CD4-positive, CD25-positive, alpha-beta regulatory T cell (primary cell): ENCODE results near the gene HAPSTR1. TPM values are rescaled to one million over a fixed set of nuclear protein-coding genes. Genes with fewer than 3 reads are reported as not detected.

Experiments used
- ATAC-seq, 2 donors: fragments of 150-1000 bp; cut with Tn5 transposase; one replicate each; pipeline ENCODE4 v1.10.0; 2021; ENCODE audit warnings: low read depth in 2 of 2, moderate number of reproducible peaks in 2 of 2, moderate library complexity in 1 of 2
- DNase-seq, 3 donors: peaks; one replicate each; pipeline versions ENCODE4 v3.0.0 to v3.0.0-alpha.2; 2012 to 2022; ENCODE audit warnings: mixed read lengths in 1 of 3
- H3K27ac ChIP-seq: one replicate; pipeline ENCODE4 v1.7.0; 2013; ENCODE audit warnings: mild to moderate bottlenecking, low read length; ENCODE audit not compliant: insufficient read depth, poor library complexity, severe bottlenecking
- H3K27me3 ChIP-seq: one replicate; pipeline ENCODE4 v1.7.0; 2013; ENCODE audit warnings: low read length; ENCODE audit not compliant: control insufficient read depth, insufficient read depth
- H3K36me3 ChIP-seq: one replicate; pipeline ENCODE4 v1.7.0; 2013; ENCODE audit warnings: mild to moderate bottlenecking, low read length, moderate library complexity; ENCODE audit not compliant: control insufficient read depth, insufficient read depth
- H3K4me1 ChIP-seq: 2 replicates; pipeline ENCODE4 v1.7.0; 2013; ENCODE audit warnings: mild to moderate bottlenecking, low read length; ENCODE audit not compliant: insufficient read depth, control insufficient read depth, poor library complexity, severe bottlenecking
- H3K4me3 ChIP-seq: one replicate; pipeline ENCODE4 v1.7.0; 2013; ENCODE audit warnings: low read depth, mild to moderate bottlenecking, low read length, moderate library complexity
- H3K9me3 ChIP-seq, 2 experiments: 1 replicate in 1 of 2; 2 replicates in 1 of 2; pipeline ENCODE4 v1.7.0; 2013; ENCODE audit warnings: low read length in 2 of 2, mild to moderate bottlenecking in 1 of 2, moderate library complexity in 1 of 2; ENCODE audit not compliant: control insufficient read depth in 2 of 2
- H3K27ac Mint-ChIP-seq, 3 donors: one replicate each; pipeline ENCODE4 v1.8.0; 2020 to 2022; ENCODE audit warnings: mild to moderate bottlenecking in 3 of 3, mixed read lengths in 3 of 3, moderate library complexity in 2 of 3
- H3K27me3 Mint-ChIP-seq: one replicate; pipeline ENCODE4 v1.8.0; 2022; ENCODE audit warnings: mild to moderate bottlenecking, mixed read lengths
- H3K36me3 Mint-ChIP-seq: one replicate; pipeline ENCODE4 v1.8.0; 2020; ENCODE audit warnings: mixed read lengths
- H3K4me1 Mint-ChIP-seq, 4 donors: one replicate each; pipeline ENCODE4 v1.8.0; 2020 to 2022; ENCODE audit warnings: mixed read lengths in 4 of 4, mild to moderate bottlenecking in 1 of 4
- H3K4me3 Mint-ChIP-seq, 4 donors: one replicate each; pipeline ENCODE4 v1.8.0; 2020 to 2022; ENCODE audit warnings: mild to moderate bottlenecking in 4 of 4, mixed read lengths in 4 of 4, moderate library complexity in 3 of 4
- H3K9me3 Mint-ChIP-seq, 7 donors: one replicate each; pipeline ENCODE4 v1.8.0; 2020 to 2022; ENCODE audit warnings: mixed read lengths in 7 of 7, mild to moderate bottlenecking in 3 of 7, moderate library complexity in 2 of 7
- polyA plus RNA-seq, 4 donors: library from polyadenylated mRNA; unstranded; fragments of 300-500 nt; fragmentation: Illumina TruSeq; gene quantifications; one replicate each; pipeline ENCODE4 v1.2.3, GENCODE V29; 2021
- total RNA-seq: library from RNA; stranded (reverse); gene quantifications from one replicate; pipeline ENCODE4 v1.2.3, GENCODE V29; 2022

HAPSTR1 gene
- total and polyA plus RNA-seq, 5 donors from 2014 or later: 11.7 to 125 (median 14.1) TPM

DNA sequence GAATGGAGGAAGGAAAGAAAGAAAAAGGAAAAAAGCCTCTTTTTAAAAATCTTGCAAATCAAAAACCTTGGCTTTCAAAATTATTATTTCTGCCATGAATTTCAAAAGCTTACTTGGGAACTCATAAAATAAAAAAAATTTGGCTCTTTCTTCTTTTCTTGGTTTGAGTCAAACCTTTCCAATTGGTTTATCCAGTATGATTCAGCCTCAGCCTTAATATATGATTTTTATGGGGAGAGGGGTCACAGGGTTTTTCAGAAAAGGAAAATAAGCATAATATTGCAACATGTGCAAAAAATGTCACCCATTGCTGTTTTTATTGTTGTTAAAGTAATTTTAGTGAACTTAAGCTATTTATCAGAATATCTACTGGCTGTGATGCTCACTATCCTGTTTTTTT lies 31.2 kb upstream of the HAPSTR1 start:
- Mint-ChIP-seq H3K27ac (peak overlapping the region in 1 of 3 donors; percentile 36), H3K36me3 (no peaks in the 10 kb centered on the region), H3K4me1 (peaks cover 0 to 7% (median 0%) of the 10 kb centered on the region in 4 donors), H3K4me3 (no peak overlapping the region), H3K9me3 (no peaks in the 10 kb centered on the region), H3K27me3 (peaks cover 15% of the 10 kb centered on the region)
- no peak overlapping the region for H3K4me3 ChIP-seq
- peaks cover 2% of the 10 kb centered on the region for H3K27me3 ChIP-seq
- ATAC-seq (no peak), DNase-seq (no peak)
- H3K27ac ChIP-seq: no peak overlapping the region
- H3K9me3 ChIP-seq: no peaks in the 10 kb centered on the region
- H3K4me1 ChIP-seq: no peaks in the 10 kb centered on the region
- H3K36me3 ChIP-seq: no peaks in the 10 kb centered on the region

DNA sequence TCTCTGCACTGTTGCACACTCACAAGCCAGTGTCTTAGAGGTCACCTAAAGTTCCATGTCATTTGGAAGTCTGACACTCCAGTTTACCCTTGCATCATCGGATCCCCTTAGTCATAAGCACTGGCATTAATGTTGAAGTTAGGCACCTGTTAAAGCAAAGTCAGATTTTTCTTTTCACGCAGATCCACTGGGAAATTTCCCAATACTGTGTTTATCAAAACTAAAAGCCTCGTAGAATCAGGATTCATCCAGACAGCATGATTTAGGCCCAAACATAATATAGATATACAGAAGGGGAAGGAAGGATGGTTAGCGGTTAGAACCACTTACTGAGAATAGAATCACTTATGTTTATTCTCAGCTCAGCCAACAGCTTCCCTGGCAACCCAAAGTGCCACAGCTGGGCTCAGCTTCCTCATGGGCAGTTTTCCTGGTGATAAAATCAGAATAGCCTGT lies 30.1 kb upstream of the HAPSTR1 start:
- H3K36me3 Mint-ChIP-seq: no peaks in the 10 kb centered on the region
- no peak for DNase-seq
- peaks cover 0 to 7% (median 0%) of the 10 kb centered on the region in 4 donors for H3K4me1 Mint-ChIP-seq

DNA sequence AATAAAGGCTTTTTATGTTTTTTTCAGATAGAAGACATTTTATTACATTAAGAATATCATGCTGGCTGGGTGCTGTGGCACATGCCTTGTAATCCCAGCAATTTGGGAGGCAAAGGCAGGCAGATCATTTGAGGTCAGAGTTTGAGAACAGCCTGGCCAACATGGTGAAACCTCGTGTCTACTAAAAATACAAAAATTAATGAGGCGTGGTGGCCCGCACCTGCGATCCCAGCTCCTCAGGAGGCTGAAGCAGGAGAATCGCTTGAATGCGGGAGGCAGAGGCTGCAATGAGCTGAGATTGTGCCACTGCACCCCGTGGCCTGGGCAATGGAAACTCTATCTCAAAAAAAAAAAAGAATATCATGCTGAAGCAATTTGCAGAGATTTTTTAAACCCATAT lies 29.1 kb upstream of the HAPSTR1 start:
- Mint-ChIP-seq H3K27ac (no peak overlapping the region), H3K36me3 (no peaks in the 10 kb centered on the region), H3K27me3 (peaks cover 11% of the 10 kb centered on the region), H3K9me3 (peaks cover 0 to 2% (median 0%) of the 10 kb centered on the region in 7 donors), H3K4me3 (no peak overlapping the region), H3K4me1 (peaks cover 0 to 7% (median 0%) of the 10 kb centered on the region in 4 donors)
- H3K9me3 ChIP-seq: no peaks in the 10 kb centered on the region
- DNase-seq: no peak
- no peak for ATAC-seq
- no peak overlapping the region for H3K4me3 ChIP-seq
- H3K36me3 ChIP-seq: no peaks in the 10 kb centered on the region
- H3K27me3 ChIP-seq: no peaks in the 10 kb centered on the region
- no peak overlapping the region for H3K27ac ChIP-seq
- no peaks in the 10 kb centered on the region for H3K4me1 ChIP-seq

More for the DNA sequence above, 30.1 kb upstream of the HAPSTR1 start:
- H3K27me3 ChIP-seq: no peaks in the 10 kb centered on the region
- no peaks in the 10 kb centered on the region for H3K9me3 ChIP-seq
- no peak overlapping the region for H3K4me3 ChIP-seq
- ATAC-seq: no peak
- Mint-ChIP-seq H3K9me3 (no peaks in the 10 kb centered on the region), H3K4me3 (no peak overlapping the region), H3K27ac (no peak overlapping the region), H3K27me3 (peaks cover 15% of the 10 kb centered on the region)
- no peaks in the 10 kb centered on the region for H3K4me1 ChIP-seq
- H3K36me3 ChIP-seq: no peaks in the 10 kb centered on the region
- no peak overlapping the region for H3K27ac ChIP-seq

DNA sequence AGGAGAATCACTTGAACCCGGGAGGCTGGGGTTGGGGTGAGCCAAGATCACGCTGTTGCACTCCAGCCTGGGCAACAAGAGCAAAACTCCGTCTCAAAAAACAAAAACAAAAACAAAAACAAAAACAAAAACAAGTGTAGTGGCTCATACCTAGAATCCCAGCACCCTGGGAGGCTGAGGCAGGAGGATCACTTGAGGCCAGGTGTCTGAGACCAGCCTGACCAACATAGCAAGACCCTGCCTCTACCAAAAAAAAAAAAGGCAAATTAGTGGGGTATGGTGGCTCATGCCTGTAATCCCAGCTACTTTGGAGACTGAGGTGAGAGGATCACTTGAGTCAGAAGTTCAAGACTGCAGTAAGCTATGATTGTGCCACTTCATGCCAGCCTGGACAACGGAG lies 26.4 kb upstream of the HAPSTR1 start:
- no peaks in the 10 kb centered on the region for H3K27me3 ChIP-seq
- H3K36me3 ChIP-seq: no peaks in the 10 kb centered on the region
- peaks cover 11% of the 10 kb centered on the region for H3K27me3 Mint-ChIP-seq
- no peak overlapping the region for H3K4me3 ChIP-seq
- no peak overlapping the region for H3K4me3 Mint-ChIP-seq
- no peaks in the 10 kb centered on the region for H3K4me1 ChIP-seq
- ATAC-seq: no peak
- no peaks in the 10 kb centered on the region for H3K9me3 ChIP-seq
- H3K36me3 Mint-ChIP-seq: no peaks in the 10 kb centered on the region
- DNase-seq: no peak
- no peak overlapping the region for H3K27ac ChIP-seq
- no peak overlapping the region for H3K27ac Mint-ChIP-seq
- peaks cover 0 to 4% (median 2%) of the 10 kb centered on the region in 7 donors for H3K9me3 Mint-ChIP-seq
- H3K4me1 Mint-ChIP-seq: peaks cover 0 to 7% (median 0%) of the 10 kb centered on the region in 4 donors

DNA sequence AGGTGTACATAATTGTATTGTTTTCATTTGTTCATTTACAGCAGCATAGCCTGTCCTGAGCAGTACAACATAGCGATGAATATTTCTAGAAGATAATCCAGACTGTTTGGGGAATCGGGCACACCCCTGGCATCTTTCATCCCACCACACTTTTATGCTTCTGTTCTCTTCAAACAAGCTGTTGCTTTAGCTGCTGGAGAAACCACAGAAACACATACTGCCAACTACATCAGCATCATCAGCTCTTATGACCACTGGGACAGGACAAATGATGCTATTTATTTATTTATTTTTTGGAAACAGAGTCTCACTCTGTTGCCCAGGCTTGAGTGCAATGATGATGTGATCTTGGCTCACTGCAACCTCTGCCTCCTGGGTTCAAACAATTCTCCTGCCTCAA lies 22.6 kb upstream of the HAPSTR1 start:
- Mint-ChIP-seq H3K4me1 (peaks cover 0 to 5% (median 1%) of the 10 kb centered on the region in 4 donors), H3K9me3 (peaks cover 0 to 4% (median 2%) of the 10 kb centered on the region in 7 donors), H3K27ac (peak overlapping the region in 1 of 3 donors; percentile 56), H3K36me3 (no peaks in the 10 kb centered on the region), H3K4me3 (no peak overlapping the region), H3K27me3 (peaks cover 5% of the 10 kb centered on the region)
- no peaks in the 10 kb centered on the region for H3K9me3 ChIP-seq
- no peaks in the 10 kb centered on the region for H3K36me3 ChIP-seq
- H3K4me3 ChIP-seq: no peak overlapping the region
- no peaks in the 10 kb centered on the region for H3K27me3 ChIP-seq
- no peak overlapping the region for H3K27ac ChIP-seq
- H3K4me1 ChIP-seq: no peaks in the 10 kb centered on the region
- no peak for ATAC-seq
- no peak for DNase-seq

DNA sequence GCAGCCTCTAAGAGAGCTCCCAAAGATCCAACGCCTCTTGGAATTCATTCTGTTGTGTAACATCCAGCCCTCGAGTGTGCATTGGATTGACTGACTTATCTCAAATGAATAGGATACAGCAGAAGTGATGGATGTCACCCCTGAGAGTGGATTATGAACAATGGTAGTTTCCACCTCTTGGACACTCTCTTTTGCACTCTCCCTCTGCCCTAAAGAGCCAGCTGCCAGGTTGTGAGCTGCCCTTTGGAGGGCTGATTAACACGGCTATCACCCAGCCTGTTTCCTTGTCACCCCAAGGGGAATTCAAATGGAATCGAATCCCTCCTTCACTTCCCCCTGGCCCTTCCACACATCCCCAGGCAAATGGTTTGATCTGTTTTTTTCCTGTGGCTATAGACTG lies 21.2 kb upstream of the HAPSTR1 start:
- Mint-ChIP-seq H3K4me1 (peaks cover 0 to 5% (median 1%) of the 10 kb centered on the region in 4 donors), H3K27ac (no peak overlapping the region), H3K4me3 (no peak overlapping the region), H3K36me3 (no peaks in the 10 kb centered on the region), H3K27me3 (peaks cover 10% of the 10 kb centered on the region), H3K9me3 (peaks cover 0 to 4% (median 2%) of the 10 kb centered on the region in 7 donors)
- Histone ChIP-seq H3K4me1 (no peaks in the 10 kb centered on the region), H3K9me3 (no peaks in the 10 kb centered on the region), H3K27me3 (no peaks in the 10 kb centered on the region), H3K4me3 (no peak overlapping the region), H3K36me3 (no peaks in the 10 kb centered on the region), H3K27ac (no peak overlapping the region)
- DNase-seq (no peak), ATAC-seq (no peak)

DNA sequence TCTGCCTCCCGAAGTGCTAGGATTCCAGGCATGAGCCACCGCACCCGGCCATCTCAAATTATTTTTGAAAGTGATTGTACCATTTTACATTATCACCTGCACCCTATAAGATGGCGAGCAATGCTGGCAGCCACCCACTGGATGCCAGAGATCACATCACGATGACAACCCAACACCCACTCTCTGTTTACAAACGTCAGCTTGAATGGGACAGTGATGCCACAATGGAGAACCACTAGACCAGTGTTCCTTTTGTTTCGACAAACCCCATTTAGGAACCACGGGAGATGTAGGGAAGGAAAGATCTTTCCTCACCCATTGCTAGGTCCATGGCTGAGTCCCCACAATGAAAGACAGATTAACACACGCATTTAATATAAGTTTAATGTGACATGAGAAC lies 20.1 kb upstream of the HAPSTR1 start:
- Histone ChIP-seq H3K27me3 (peaks cover 3% of the 10 kb centered on the region), H3K9me3 (no peaks in the 10 kb centered on the region), H3K27ac (no peak overlapping the region), H3K4me1 (no peaks in the 10 kb centered on the region), H3K4me3 (no peak overlapping the region), H3K36me3 (no peaks in the 10 kb centered on the region)
- H3K27ac Mint-ChIP-seq: no peak overlapping the region
- DNase-seq (no peak), ATAC-seq (no peak)
- peaks cover 0 to 5% (median 1%) of the 10 kb centered on the region in 4 donors for H3K4me1 Mint-ChIP-seq
- no peaks in the 10 kb centered on the region for H3K36me3 Mint-ChIP-seq
- no peak overlapping the region for H3K4me3 Mint-ChIP-seq
- peaks cover 10% of the 10 kb centered on the region for H3K27me3 Mint-ChIP-seq
- peaks cover 0 to 5% (median 3%) of the 10 kb centered on the region in 7 donors for H3K9me3 Mint-ChIP-seq

DNA sequence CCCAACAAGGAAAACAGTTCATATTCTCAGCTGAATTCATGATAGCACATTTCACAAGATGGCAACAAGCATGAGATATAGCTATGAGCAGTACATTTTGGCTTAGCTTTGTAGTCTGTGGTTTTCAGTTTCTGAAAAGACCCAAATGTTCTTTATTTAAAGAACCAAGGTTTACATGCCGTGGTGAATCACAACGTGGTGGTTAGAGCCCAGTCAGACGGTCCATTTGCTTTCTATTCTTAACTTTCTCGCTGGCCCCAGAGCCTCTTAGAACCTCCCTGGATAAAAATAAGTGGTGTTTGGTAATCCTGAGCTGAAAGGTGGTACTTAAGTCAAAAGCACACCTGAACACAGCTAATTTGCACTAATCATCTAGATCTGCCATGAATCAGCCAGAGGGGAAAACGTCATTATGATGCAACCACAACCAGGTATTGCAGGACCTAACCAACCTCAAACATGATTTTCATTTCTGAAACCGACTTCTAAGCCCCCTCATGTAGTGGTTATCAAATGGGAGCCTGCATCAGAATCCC lies 18.6 kb upstream of the HAPSTR1 start:
- Histone ChIP-seq H3K27me3 (peaks cover 3% of the 10 kb centered on the region), H3K27ac (no peak overlapping the region), H3K4me3 (no peak overlapping the region), H3K36me3 (no peaks in the 10 kb centered on the region), H3K9me3 (no peaks in the 10 kb centered on the region), H3K4me1 (no peaks in the 10 kb centered on the region)
- Mint-ChIP-seq H3K27me3 (peaks cover 10% of the 10 kb centered on the region), H3K4me3 (no peak overlapping the region), H3K27ac (peak overlapping the region in 1 of 3 donors; percentile 27), H3K9me3 (peaks cover 0 to 6% (median 4%) of the 10 kb centered on the region in 7 donors), H3K36me3 (no peaks in the 10 kb centered on the region), H3K4me1 (peaks cover 0 to 9% (median 1%) of the 10 kb centered on the region in 4 donors)
- DNase-seq (peak in 1 of 3 donors; percentile 57), ATAC-seq (peak in 1 of 2 donors; percentile 43)
